AG08395 (cell line): Measurements from ENCODE around the gene ACER2.
"Not testable (repeated sequence)": the region's sequence is repeated elsewhere in the genome, so short reads cannot be mapped to it uniquely, and the experiment has no call there.

Source experiments
- DNase-seq: peaks from one replicate; pipeline ENCODE4 v3.0.0; 2012; ENCODE audit warnings: mixed read lengths, low spot score

Gene ACER2

DNA sequence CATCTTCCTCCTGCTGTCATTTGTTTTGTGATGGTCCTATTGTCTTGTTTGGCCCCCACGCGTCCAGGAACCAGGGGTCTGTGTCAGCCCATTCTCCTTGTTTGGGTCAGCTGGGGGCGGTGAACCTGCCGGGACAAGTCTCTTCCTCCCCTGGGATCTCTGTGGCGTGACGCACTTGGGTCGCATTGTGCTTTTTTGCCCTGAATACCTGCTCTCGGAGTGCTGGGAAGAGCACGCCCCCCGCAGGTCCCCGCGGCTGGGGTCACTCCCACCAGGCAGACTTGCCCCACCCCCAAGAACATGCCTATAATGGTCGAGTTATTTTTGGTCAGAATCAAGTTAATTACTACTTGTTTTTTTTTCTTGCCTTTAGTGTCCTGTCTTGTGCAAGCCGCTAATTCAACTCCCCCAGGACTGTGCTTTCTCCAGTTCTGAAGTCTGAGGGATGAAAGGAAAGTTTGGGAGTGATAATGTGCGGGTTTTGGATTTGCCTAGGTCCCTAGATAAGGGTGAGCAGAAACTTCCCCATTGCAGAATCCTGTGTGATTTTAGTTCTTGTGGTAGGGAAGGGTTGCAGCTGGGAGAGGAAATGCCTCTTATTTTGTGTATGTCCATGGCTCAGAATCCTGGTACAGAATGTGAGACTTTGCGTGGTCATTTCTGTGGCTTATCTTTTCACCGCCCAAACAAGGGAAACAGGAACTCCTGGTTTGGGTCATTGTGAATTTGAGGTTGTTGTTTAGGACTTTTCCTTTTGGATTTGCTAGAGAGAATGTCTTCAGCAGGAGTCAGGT lies 789 bp downstream of the ACER2 start:
- peak; percentile 7 for DNase-seq

DNA sequence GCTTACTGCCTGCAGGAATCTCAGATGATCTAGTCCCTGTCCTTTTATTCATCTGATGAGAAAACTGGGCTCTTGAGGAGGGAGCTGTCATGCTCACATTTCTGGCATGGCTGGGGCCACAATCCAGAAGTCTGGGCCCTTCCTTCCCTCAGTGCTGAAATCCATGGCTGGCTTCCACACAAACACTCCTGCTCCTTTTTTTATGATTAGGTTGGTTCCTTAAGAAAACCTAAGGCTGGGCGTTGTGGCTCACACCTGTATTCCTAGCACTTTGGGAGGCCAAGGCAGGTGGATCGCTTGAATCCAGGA lies 1.3 kb downstream of the ACER2 start:
- no peak for DNase-seq

DNA sequence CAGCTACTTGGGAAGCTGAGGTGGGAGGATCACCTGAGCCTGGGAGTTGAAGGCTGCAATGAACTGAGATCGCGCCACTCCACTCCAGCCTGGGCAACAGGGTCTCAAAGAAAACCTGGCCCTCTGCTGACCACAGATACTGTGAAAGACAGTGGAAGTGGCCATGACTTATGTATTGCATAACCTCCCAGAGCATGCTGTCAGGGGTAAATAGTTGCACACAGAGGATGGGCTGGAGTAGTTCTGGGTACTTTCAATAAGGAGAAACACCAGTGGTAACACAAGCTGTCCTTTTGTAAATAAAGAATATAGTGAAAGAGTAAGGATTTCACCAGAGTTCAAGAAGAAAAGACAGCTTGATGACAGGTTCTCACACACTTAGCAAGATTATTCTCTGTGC lies 1.8 kb downstream of the ACER2 start:
- no peak for DNase-seq

DNA sequence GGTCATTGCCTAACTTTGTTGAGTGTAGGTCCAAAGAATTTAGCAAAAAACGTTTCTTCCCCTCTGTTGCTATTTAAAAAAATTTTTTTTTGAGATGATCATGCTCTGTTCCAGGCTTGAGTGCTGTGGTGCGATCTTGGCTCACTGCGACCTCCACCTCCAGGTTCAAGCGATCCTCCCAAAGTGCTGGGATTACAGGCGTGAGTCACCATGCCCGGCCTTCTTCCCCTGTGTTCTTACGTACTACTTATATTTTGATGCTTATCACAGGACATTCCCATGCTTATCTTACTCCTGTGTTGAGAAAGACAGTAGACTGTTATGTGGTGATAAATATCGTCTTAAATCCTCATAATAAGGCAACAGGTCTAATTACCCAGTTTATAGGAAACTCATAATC lies 2.5 kb downstream of the ACER2 start:
- DNase-seq: no peak

DNA sequence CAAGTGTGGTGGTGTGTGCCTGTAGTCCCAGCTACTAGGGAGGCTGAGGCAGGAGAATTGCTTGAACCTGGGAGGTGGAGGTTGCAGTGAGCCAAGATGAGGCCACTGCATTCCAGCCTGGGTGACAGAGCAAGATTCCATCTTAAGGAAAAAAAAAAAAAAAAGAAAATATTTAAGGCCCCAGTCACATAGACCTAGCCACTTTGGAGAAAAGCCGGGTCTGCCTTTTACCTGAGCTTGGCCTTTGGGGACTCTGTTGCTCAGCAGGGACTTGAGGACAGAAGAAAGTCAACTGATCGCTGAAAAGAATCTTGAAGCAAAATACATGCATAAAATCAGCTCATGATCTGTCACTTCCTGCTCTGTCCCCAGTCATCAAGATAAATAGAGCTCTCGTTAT lies 4.6 kb downstream of the ACER2 start:
- not testable (repeated sequence) for DNase-seq

DNA sequence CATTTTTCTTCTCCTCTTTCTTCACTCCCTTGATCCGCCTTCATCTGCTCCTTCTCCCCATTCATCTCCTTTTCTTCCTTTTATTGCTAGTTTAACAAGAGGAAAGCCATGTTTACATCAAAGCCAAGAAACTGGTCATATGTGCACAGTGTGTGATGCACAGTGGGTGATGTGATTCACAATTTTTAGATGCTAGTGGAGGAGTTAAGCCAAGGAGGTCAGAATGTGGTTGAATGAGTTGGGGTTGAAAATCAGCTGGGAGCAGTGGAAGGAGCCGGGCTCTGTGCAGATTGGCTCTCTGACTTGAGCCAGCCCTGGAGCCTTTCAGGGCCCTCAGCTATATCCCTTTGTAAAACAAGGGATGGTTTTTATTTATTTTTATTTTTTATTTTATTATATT lies 7.3 kb downstream of the ACER2 start:
- peak; percentile 14 for DNase-seq

DNA sequence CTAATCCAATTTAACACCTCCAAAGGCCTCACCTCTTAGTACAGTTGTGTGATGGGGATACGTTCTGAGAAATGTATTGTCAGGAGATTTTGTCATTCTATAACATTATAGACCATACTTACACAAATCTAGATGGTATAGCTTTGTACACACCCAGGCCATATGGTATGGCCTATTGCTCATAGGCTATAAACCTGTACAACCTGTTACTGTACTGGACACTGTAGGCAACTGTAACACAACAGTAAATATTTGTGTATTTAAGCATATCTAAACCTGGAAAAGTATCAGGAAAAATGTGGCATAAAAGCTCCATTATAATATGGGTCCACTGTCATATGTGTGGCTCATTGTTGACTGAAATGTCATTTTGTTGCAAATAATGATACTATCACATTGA lies 12.1 kb downstream of the ACER2 start:
- DNase-seq: no peak

DNA sequence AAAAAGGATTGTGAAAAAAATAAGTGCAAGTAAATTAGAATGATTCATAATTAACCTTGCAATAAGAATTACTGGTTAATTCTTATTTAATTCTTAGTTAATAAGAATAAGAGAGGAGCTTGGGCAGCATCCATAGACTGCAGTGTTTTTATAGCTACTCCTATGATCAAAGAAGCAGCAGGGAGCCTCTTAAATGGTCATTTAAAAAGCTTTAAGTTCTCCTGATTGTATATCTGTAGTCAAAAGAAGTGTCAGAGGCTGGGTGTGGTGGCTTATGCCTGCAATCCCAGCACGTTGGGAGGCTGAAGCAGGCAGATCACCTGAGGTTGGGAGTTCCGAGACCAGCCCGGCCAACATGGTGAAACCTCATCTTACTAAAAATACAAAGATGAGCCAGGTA lies 14.4 kb downstream of the ACER2 start:
- no peak for DNase-seq

DNA sequence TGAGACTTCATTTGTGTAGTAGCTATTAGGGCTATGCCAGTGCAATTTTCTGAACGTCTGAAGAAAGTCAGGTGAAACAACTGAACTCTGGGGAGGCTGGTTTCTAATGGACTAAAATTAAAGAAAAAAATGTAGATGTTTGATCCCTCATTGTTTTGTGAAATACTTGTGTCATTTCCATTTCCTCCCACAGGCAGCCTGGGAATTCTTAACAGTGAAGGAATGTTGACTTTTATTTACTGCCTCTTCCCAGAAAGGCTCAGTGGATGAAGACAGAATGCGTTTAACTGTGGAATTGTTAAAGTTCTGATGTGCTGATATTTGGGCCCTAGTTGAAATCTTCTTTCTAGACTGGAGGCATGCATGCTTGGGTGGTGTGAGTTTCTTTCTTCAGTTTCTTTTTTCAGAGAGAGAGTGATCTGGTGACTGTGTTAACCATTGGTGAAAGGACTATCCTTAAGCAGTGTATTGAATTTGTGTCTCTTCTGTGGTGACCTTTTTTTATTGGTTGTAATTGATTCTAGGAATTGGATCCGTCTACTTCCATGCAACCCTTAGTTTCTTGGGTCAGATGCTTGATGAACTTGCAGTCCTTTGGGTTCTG lies 15.5 kb downstream of the ACER2 start:
- DNase-seq: no peak

DNA sequence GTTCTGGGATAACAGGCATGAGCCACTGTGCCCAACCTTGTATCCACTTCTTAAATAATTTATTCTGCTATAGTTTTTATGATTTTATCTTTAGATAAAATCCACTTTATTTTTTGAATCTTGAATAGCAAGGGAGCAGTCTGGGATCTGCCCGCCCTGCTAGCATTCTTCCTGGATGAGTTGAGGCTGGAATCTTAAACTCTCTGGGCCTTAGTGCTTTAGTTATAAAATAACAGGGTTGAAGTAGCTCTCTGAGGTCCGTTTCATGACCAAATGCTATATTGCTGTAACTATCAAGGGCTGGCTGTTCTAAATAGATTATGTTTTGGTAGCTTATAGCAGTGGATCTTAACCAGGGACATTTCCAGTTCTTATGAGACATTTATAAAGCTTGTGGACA lies 20.8 kb downstream of the ACER2 start:
- no peak for DNase-seq

DNA sequence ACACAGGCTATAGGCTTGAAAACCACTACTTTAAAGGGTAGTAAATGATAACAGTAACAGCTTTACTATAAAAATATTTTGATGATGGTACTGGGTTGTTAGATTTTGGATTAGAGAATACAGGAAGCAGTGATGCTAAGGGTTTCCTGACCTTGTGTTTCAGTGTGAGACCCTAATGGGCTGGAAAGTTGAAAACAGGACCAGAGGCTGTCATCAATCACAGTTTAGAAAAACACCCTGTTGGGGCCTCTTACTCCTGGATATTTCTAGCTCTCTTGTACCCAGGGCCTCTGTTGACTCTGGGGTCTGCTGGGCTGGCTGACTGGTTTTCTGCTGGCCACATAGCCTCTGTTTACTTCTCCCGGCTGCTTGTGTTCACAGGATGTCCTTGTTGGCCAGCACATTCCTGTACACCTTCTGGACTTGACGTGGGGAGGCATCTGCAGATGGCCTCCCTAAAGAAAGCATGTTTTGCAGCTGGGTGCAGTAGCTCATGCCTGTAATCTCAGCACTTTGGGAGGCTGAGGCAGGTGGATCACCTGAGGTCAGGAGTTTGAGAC lies 21.5 kb downstream of the ACER2 start:
- no peak for DNase-seq

DNA sequence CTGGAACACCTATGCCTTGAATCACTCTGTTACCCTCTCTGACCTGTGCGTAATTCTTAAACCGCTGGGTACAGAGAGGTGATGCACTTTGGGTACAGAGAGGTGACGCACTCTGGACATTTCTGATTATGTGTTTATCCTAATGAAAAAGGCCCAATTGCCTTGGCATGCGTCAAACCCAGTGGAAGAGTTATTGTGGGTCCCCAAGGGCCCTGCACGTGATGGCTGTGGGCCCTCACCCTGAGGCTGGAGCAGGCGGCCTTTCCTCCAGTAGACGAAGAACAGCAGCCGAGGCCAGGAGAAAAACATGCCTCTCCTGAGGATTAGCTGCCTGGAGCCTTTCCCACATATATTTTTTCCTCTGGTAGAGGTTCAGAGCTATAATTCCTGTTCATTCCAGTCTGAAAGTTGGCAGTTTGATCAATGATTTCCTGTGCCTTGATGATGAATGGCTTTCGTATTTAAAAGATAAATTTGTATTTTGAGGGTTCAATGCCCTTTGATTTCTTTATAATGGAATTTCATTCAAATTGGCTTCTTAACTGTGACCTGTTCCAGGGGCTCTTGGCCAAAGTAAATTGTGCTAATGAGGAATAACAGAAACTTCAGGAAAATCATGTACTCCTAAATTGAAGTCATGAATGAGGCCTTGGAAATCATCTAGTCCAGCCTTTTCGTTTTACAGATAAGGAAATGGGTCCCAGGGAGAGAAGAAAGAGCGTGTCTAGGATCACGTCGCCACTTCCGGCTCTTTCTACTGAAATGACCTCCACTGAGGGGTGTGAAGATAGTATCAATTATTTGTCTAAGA lies 22.8 kb downstream of the ACER2 start:
- no peak for DNase-seq

DNA sequence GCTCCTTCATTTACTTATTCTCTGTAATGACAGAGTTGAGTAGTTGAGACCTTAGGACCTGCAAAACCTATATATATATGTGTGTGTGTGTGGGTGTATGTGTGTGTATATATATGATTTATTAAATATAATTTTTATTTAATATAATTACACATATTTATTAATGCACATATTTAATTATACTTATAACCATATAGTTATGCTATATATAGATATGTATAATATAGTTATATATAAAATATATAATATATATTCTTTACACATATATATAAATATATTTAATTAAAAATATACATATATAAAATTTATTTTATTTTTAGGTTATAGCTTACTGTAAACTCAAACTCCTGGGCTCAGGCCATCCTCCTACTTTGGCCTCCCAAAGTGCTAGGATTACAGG lies 23.7 kb downstream of the ACER2 start:
- no peak for DNase-seq

DNA sequence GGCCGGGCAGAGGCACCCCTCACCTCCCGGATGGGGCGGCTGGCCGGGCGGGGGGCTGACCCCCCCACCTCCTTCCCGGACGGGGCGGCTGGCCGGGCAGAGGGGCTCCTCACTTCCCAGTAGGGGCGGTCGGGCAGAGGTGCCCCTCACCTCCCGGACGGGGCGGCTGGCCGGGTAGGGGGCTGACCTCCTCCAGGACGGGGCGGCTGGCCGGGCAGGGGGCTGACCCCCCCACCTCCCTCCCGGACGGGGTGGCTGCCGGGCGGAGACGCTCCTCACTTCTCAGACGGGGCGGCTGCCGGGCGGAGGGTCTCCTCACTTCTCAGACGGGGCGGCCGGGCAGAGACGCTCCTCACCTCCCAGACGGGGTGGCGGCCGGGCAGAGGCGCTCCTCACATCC lies 24.9 kb downstream of the ACER2 start:
- not testable (repeated sequence) for DNase-seq

DNA sequence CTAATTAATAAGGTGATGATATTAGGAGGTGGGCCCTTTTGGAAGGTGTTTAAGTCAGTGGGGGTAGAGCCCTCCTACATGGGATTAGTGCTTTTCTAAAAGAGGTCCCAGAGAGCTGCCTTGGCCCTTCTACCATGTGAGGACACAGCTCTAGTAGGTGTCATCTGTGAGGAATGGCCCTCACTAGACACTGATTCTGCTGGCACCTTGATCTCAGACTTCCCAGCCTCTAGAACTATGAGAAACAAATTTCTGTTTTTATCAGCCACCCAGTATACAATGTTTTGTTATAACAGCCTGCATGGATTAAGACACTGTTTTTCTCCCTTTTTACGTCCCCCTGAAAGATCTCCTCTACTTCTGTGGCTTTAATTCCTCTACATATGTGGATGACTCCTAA lies 31.6 kb downstream of the ACER2 start:
- DNase-seq: no peak

DNA sequence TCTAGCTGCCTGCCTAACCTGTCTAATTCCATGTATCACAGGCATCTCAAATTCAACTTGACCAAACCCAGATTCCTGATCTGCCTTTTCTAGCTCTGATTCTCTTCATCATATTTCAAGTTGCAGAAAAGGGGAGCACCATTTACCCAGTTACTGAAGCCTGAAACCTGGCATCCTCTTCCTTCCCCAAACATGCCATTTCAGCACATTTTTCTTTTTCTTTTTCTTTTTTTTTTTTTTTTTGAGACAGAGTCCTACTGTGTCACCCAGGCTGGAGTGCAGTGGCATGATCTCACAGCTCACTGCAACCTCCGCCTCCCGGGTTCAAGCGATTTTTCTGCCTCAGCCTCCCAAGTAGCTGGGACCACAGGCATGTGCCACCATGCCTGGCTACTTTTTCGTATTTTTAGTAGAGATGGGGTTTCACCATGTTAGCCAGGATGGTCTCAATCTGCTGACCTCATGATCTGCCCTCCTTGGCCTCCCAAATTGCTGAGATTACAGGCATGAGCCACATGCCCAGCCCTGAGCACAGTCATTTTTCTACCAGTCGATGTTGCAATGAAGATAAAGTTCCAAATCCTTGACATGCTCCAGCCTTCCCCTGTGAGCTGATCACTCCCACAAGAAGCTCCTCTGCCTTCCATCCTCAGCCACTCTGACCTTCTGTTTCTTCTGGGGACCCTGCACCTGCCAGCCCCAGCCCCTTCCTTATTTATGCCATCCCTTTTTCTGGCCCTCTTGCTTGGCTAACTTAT lies 32.2 kb downstream of the ACER2 start:
- DNase-seq: no peak

DNA sequence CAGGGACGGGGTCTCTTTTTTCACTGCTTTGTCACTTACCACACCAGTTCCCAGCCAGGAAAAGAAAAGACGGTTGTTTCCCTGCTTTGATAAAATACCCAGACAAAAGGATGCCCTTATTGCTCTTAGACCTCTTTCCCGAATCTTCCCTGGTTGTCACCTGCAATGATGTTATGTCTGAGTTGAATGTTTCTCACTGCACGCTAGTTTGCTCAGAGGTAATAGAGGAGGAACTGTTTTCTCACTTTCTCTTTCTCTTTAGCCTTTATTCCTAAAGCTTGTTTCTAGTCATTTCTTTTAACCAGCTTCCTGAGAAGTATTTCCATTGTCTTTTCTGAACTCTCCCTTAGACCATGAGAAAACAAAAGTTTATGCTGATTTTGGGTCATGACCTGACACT lies 32.9 kb downstream of the ACER2 start:
- DNase-seq: no peak

DNA sequence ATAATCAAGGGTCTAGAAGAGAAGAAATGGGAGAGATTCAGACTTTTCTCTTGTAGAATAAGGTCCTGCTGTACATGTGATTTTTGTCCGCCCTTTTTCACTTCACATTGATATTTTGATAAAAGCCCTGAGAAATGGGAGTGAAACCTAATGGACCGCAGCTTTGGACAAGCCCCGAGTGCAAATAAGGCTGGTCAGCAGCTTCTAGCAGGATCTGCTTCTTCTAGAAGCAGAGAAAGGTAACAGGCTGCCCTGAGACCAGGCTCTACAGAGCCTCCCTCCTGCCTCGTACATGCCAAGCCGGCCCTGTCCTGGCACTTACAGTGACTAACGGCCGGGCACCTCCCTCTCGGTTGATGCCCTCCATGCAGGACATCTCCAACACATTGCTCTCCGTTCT lies 33.4 kb downstream of the ACER2 start:
- DNase-seq: no peak

DNA sequence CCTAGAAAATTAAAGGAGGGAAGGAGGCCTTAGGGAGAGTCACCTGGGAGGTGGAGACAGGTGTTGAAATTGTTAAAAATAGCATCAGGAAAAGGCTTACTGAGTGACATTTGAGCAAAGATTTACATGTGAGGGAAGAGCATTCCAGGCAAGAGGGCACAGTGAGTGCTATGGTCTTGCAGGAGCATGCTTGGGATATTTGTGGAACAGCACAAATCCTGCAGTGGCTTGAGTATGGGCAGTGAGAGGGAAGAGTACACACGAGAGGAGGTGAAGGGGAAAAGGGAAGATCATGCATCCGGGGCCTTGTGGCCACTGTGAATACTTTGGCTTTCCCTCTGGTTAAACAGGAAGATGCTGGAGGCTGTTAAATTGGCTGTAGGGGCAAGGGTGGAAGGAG lies 36.6 kb downstream of the ACER2 start:
- DNase-seq: no peak

DNA sequence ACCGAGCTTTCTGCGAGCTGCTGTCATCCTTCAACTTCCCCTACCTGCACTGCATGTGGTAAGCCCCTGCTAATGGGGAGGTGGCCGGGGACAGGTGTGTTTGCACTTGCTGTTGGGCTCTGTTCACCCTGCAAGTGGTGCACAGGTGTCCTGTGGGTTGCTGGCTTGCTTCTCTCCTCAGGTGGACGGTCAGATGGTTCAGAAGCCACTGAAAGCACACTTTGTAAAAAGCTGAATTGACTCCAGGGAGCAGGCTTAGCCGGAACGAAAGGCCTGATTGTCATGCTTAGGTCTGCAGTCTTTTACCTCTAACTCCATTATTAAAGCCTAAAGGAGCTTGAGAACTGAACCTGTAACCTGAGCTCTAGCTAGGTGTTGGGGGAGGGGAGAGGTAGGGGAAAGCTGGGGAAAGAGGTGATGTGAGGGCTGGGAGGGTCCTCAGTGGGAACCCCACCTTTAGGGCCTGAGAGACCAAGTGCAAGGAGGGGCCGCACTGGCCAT lies 37.6 kb downstream of the ACER2 start:
- no peak for DNase-seq

DNA sequence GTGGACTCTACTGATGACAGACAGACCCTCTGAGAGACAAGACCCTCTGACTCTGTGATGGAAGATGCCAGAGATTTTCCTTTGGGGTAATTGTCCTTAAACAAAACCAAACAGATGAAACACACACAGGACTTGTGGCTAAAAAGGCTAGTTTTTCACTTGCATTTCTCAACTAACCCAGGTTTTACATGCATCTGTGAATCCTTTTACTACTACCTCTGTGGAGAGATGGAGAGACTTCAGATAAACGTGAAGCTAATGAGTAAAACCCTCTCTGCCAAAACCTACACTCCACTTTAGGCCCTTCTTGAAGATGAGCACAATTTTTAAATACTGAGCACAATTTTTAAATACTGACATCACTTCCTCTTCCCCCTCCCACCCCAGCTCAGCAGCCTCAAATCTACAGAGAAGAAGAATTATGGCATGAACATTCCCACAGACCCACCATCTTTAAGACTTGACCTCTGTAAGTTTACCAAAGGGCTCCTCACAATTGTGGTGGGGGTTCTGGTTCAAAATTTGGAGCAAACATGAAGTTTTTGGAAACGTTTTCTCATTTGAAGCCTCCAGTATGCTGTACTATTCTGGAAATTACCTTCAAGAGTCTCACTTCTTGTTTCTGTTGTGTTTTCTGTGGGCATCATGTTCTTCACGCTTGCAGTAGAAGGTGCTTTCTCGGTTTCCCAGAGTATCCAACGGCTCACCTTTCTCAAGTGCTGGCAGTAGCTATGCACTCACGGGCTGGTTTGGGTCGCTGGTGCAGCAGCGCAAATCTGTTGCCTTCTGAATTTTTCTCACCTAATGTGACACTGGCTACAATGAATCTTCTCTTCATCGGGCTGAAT lies 42.7 kb downstream of the ACER2 start:
- DNase-seq: no peak
